Panc1 (cell line): ENCODE measurements around the gene POLR2C. TPM values are rescaled to one million over a fixed set of nuclear protein-coding genes. Genes with fewer than 3 reads are reported as not detected.

Source experiments
- ATAC-seq: fragments of 200-7000 bp; cut with Tn5 transposase; 2 replicates; pipeline ENCODE4 v1.9.1; 2020; ENCODE audit warnings: mild to moderate bottlenecking, moderate library complexity
- BruUV-seq: library from RNA; stranded (reverse); fragments of 400-500 nt; replicated peaks from 2 replicates; lab custom pipeline; 2021; lab: Mats Ljungman, UMichigan
- CTCF ChIA-PET: fragments of 300-600 bp; sonication (Branson Sonifier 250); formaldehyde crosslinking; loops from one replicate; lab custom pipeline; 2022; ENCODE audit warnings: antibody characterized with exemption; lab: Charles Lee
- POLR2A ChIA-PET: fragments of 300-600 bp; sonication (Branson Sonifier 250); formaldehyde crosslinking; loops from one replicate; lab custom pipeline; 2022; ENCODE audit warnings: antibody characterized with exemption; lab: Charles Lee
- DNase-seq: peaks from one replicate; pipeline ENCODE4 v3.0.0-alpha.2; 2010; ENCODE audit warnings: low read depth, low spot score
- H3K27ac ChIP-seq: 2 replicates; pipeline ENCODE4 v1.5.1; 2011; ENCODE audit warnings: mild to moderate bottlenecking, low read length, inconsistent platforms
- H3K27me3 ChIP-seq: fragments of 200-500 bp; sonication (Bioruptor generic); 2 replicates; pipeline ENCODE4 v1.6.0; 2014; ENCODE audit warnings: low read length, inconsistent platforms; ENCODE audit not compliant: control insufficient read depth, insufficient read depth
- H3K36me3 ChIP-seq: fragments of 200-500 bp; sonication (Bioruptor generic); 2 replicates; pipeline ENCODE4 v1.5.1; 2014; ENCODE audit warnings: inconsistent platforms, mild to moderate bottlenecking, low read length, moderate library complexity; ENCODE audit not compliant: control insufficient read depth, insufficient read depth
- H3K4me1 ChIP-seq: 2 replicates; pipeline ENCODE4 v1.5.1; 2011; ENCODE audit warnings: inconsistent platforms, mild to moderate bottlenecking, low read length, moderate library complexity; ENCODE audit not compliant: control insufficient read depth, insufficient read depth
- H3K4me3 ChIP-seq, 2 experiments: 2 replicates each; pipeline ENCODE4 v1.5.1; 2011 to 2012; ENCODE audit warnings: low read depth in 2 of 2, low read length in 2 of 2, mild to moderate bottlenecking in 2 of 2, inconsistent platforms in 1 of 2, moderate library complexity in 1 of 2
- H3K9me3 ChIP-seq: fragments of 200-500 bp; sonication (Bioruptor generic); 2 replicates; pipeline ENCODE4 v1.5.1; 2014; ENCODE audit warnings: low read depth, mild to moderate bottlenecking, inconsistent platforms, low read length, moderate library complexity; ENCODE audit not compliant: control insufficient read depth, insufficient read depth
- CTCF ChIP-seq: fragments of 450-650 bp; IDR thresholded peaks from 2 replicates; pipeline ENCODE4 v1.5.1; 2017; ENCODE audit warnings: mild to moderate bottlenecking
- POLR2AphosphoS5 ChIP-seq: IDR thresholded peaks from 2 replicates; pipeline ENCODE4 v1.6.1; 2012; ENCODE audit warnings: mild to moderate bottlenecking, low read depth, low read length, moderate library complexity
- SIN3A ChIP-seq: IDR thresholded peaks from 2 replicates; pipeline ENCODE4 v1.6.1; 2012; ENCODE audit warnings: low read depth, mild to moderate bottlenecking, low read length, moderate library complexity, borderline replicate concordance; ENCODE audit not compliant: insufficient read depth
- TCF7L2 ChIP-seq: IDR thresholded peaks from 2 replicates; pipeline ENCODE4 v1.6.1; 2011; ENCODE audit warnings: mild to moderate bottlenecking, low read depth, low read length, inconsistent platforms
- in situ Hi-C: cut with HindIII; loops from 2 replicates; pipeline ENCODE4 v1.10.0; 2016; ENCODE audit warnings: low sequenced_read_pairs, low pct_unique_long_range_greater_than_20kb
- intact Hi-C: fragments of 100-400 bp; cut with micrococcal nuclease; formaldehyde crosslinking; loops from one replicate; pipeline ENCODE4 v1.10.0; 2022; ENCODE audit not compliant: unreplicated experiment
- total RNA-seq: library from RNA; stranded (reverse); gene quantifications from one replicate; pipeline ENCODE4 v1.2.1, GENCODE V29; 2021; ENCODE audit not compliant: unreplicated experiment
- TF ChIP-seq, protein P1 (sequence below), 2 experiments: IDR thresholded peaks; 2 replicates each; pipeline ENCODE4 v1.6.1; 2011 to 2012; ENCODE audit warnings: low read depth in 2 of 2, control low read depth in 1 of 2, low read length in 1 of 2, mild to moderate bottlenecking in 1 of 2, moderate library complexity in 1 of 2; ENCODE audit not compliant: insufficient read depth in 1 of 2

The POLR2C gene
- total RNA-seq, 1 experiment from 2014 or later = 53.9 TPM

GRCh38 chr16:57481421-57481820 lies 18.9 kb downstream of the POLR2C start:
- H3K27me3 ChIP-seq = no peaks in the 10 kb centered on the region
- no peak overlapping the region for H3K27ac ChIP-seq
- H3K36me3 ChIP-seq = no peaks in the 10 kb centered on the region
- in situ Hi-C loops = no loop called here
- TF ChIP-seq TCF7L2 (no peak), SIN3A (no peak), POLR2AphosphoS5 (no peak), CTCF (no peak)
- TF ChIP-seq, protein P1, sequence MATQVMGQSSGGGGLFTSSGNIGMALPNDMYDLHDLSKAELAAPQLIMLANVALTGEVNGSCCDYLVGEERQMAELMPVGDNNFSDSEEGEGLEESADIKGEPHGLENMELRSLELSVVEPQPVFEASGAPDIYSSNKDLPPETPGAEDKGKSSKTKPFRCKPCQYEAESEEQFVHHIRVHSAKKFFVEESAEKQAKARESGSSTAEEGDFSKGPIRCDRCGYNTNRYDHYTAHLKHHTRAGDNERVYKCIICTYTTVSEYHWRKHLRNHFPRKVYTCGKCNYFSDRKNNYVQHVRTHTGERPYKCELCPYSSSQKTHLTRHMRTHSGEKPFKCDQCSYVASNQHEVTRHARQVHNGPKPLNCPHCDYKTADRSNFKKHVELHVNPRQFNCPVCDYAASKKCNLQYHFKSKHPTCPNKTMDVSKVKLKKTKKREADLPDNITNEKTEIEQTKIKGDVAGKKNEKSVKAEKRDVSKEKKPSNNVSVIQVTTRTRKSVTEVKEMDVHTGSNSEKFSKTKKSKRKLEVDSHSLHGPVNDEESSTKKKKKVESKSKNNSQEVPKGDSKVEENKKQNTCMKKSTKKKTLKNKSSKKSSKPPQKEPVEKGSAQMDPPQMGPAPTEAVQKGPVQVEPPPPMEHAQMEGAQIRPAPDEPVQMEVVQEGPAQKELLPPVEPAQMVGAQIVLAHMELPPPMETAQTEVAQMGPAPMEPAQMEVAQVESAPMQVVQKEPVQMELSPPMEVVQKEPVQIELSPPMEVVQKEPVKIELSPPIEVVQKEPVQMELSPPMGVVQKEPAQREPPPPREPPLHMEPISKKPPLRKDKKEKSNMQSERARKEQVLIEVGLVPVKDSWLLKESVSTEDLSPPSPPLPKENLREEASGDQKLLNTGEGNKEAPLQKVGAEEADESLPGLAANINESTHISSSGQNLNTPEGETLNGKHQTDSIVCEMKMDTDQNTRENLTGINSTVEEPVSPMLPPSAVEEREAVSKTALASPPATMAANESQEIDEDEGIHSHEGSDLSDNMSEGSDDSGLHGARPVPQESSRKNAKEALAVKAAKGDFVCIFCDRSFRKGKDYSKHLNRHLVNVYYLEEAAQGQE (IDR thresholded peaks at IDR 0.05; ENCODE audit: insufficient read depth in 1 of 2, low read depth in 2 of 2, low read length in 1 of 2) = no peak
- no peak overlapping the region for H3K4me3 ChIP-seq
- H3K4me1 ChIP-seq = no peaks in the 10 kb centered on the region; the same call in 1 of the 2 replicates
- POLR2A ChIA-PET = interaction anchor here (0.5 kb wide), 1 partner anchor 39 kb away, joined by 3 read pairs; no protein-coding TSS in a partner anchor
- intact Hi-C loops = no loop called here
- ATAC-seq (no peak), DNase-seq (no peak)
- CTCF ChIA-PET = no interaction called here
- H3K9me3 ChIP-seq = no peaks in the 10 kb centered on the region
- no TSS peak for BruUV-seq

- no TSS peak for BruUV-seq
- TF ChIP-seq, protein P1 (IDR thresholded peaks at IDR 0.05; ENCODE audit: insufficient read depth in 1 of 2, low read depth in 2 of 2, low read length in 1 of 2) = no peak
- TF ChIP-seq CTCF (no peak), TCF7L2 (no peak), SIN3A (no peak), POLR2AphosphoS5 (no peak)
- no peak for DNase-seq
- Histone ChIP-seq H3K27me3 (no peaks in the 10 kb centered on the region), H3K4me3 (no peak overlapping the region), H3K27ac (no peak overlapping the region), H3K4me1 (no peaks in the 10 kb centered on the region; the same call in 1 of the 2 replicates), H3K9me3 (no peaks in the 10 kb centered on the region), H3K36me3 (no peaks in the 10 kb centered on the region)
- in situ Hi-C loops = no loop called here
- CTCF ChIA-PET = interaction anchor here (0.7 kb wide), 1 partner anchor 90 kb away, joined by 4 read pairs; no protein-coding TSS in a partner anchor
- ATAC-seq = no peak
- intact Hi-C loops = no loop called here
- POLR2A ChIA-PET = no interaction called here
Observed at GRCh38 chr16:57482845-57483545, 20.5 kb downstream of the POLR2C start.
